H9 (cell line): Measurements from ENCODE around the gene TJAP1. TPM values are rescaled to one million over a fixed set of nuclear protein-coding genes. Genes with fewer than 3 reads are reported as not detected.
A peak's percentile ranks its signal among the peaks of the same experiment; 100 is the strongest.

Experiments
- DNase-seq: peaks from one replicate; pipeline ENCODE4 v3.0.0-alpha.2; 2017
- H2AFZ ChIP-seq: one replicate; pipeline ENCODE4 v1.6.1; 2013; ENCODE audit warnings: mild to moderate bottlenecking, low read length, control low read depth, moderate library complexity
- H2AK5ac ChIP-seq: 2 replicates; pipeline ENCODE4 v1.6.1; 2013; ENCODE audit warnings: low read length, control low read depth, mixed read lengths; ENCODE audit not compliant: insufficient read length
- H2BK120ac ChIP-seq: one replicate; pipeline ENCODE4 v1.6.1; 2013; ENCODE audit warnings: low read depth, mild to moderate bottlenecking, low read length, control low read depth, inconsistent platforms; ENCODE audit not compliant: poor library complexity, severe bottlenecking
- H2BK12ac ChIP-seq: 2 replicates; pipeline ENCODE4 v1.6.1; 2013; ENCODE audit warnings: low read length, control low read depth, mixed read lengths, low read depth; ENCODE audit not compliant: insufficient read length
- H2BK15ac ChIP-seq: 2 replicates; pipeline ENCODE4 v1.6.1; 2013; ENCODE audit warnings: low read depth, low read length, control low read depth
- H2BK20ac ChIP-seq: one replicate; pipeline ENCODE4 v1.6.1; 2013; ENCODE audit warnings: low read depth, mild to moderate bottlenecking, low read length, control low read depth, inconsistent platforms; ENCODE audit not compliant: poor library complexity, severe bottlenecking
- H2BK5ac ChIP-seq: 2 replicates; pipeline ENCODE4 v1.6.1; 2013; ENCODE audit warnings: low read length, control low read depth, mixed read lengths; ENCODE audit not compliant: insufficient read length
- H3K14ac ChIP-seq: 2 replicates; pipeline ENCODE4 v1.6.1; 2013; ENCODE audit warnings: low read length, control low read depth; ENCODE audit not compliant: insufficient read depth
- H3K18ac ChIP-seq: 2 replicates; pipeline ENCODE4 v1.6.1; 2013; ENCODE audit warnings: low read depth, mild to moderate bottlenecking, mixed read lengths, low read length, control low read depth; ENCODE audit not compliant: insufficient read length
- H3K23ac ChIP-seq: 2 replicates; pipeline ENCODE4 v1.6.1; 2013; ENCODE audit warnings: low read length, control low read depth, mixed read lengths, low read depth; ENCODE audit not compliant: insufficient read length
- H3K23me2 ChIP-seq: 2 replicates; pipeline ENCODE4 v1.6.1; 2013; ENCODE audit warnings: low read depth, mild to moderate bottlenecking, mixed read lengths, low read length, control low read depth; ENCODE audit not compliant: insufficient read length, poor library complexity, severe bottlenecking
- H3K27ac ChIP-seq: 2 replicates; pipeline ENCODE4 v1.5.1; 2013; ENCODE audit warnings: low read length, control low read depth, mixed read lengths, low read depth; ENCODE audit not compliant: insufficient read length
- H3K27me3 ChIP-seq: 2 replicates; pipeline ENCODE4 v1.6.1; 2013; ENCODE audit warnings: low read length, control low read depth, inconsistent platforms; ENCODE audit not compliant: insufficient read depth
- H3K4ac ChIP-seq: 2 replicates; pipeline ENCODE4 v1.6.1; 2013; ENCODE audit warnings: low read depth, mild to moderate bottlenecking, control low read depth, inconsistent platforms, low read length, moderate library complexity
- H3K4me1 ChIP-seq: 2 replicates; pipeline ENCODE4 v1.6.1; 2013; ENCODE audit warnings: low read length, control low read depth, inconsistent platforms; ENCODE audit not compliant: insufficient read depth
- H3K4me2 ChIP-seq: 2 replicates; pipeline ENCODE4 v1.6.1; 2013; ENCODE audit warnings: low read length, control low read depth, mixed read lengths; ENCODE audit not compliant: insufficient read length, insufficient read depth
- H3K56ac ChIP-seq: 2 replicates; pipeline ENCODE4 v1.6.1; 2013; ENCODE audit warnings: low read depth, mild to moderate bottlenecking, mixed read lengths, low read length, control low read depth; ENCODE audit not compliant: insufficient read length
- H3K79me1 ChIP-seq: 2 replicates; pipeline ENCODE4 v1.6.1; 2013; ENCODE audit warnings: low read depth, mild to moderate bottlenecking, moderate library complexity, low read length, control low read depth, inconsistent platforms; ENCODE audit not compliant: insufficient read depth, poor library complexity, severe bottlenecking
- H3K79me2 ChIP-seq: 2 replicates; pipeline ENCODE4 v1.6.1; 2013; ENCODE audit warnings: low read length, control low read depth, inconsistent platforms; ENCODE audit not compliant: insufficient read depth
- H3K9ac ChIP-seq: 2 replicates; pipeline ENCODE4 v1.6.1; 2013; ENCODE audit warnings: low read length, control low read depth, mixed read lengths; ENCODE audit not compliant: insufficient read length; ENCODE audit errors: extremely low read depth
- H3K9me3 ChIP-seq: one replicate; pipeline ENCODE4 v1.6.1; 2013; ENCODE audit warnings: low read depth, low read length, inconsistent platforms; ENCODE audit not compliant: control insufficient read depth
- H3T11ph ChIP-seq: one replicate; pipeline ENCODE4 v1.6.1; 2013; ENCODE audit warnings: mild to moderate bottlenecking, low read length, control low read depth, inconsistent platforms
- H4K20me1 ChIP-seq: one replicate; pipeline ENCODE4 v1.6.1; 2013; ENCODE audit not compliant: control insufficient read depth, insufficient read length, insufficient read depth
- H4K5ac ChIP-seq: 2 replicates; pipeline ENCODE4 v1.6.1; 2013; ENCODE audit warnings: low read depth, mild to moderate bottlenecking, mixed read lengths, low read length, control low read depth; ENCODE audit not compliant: insufficient read length
- H4K8ac ChIP-seq: replicated peaks from 2 replicates; pipeline ENCODE4 v1.6.1; 2013; ENCODE audit warnings: low read length, control low read depth, mixed read lengths, low read depth; ENCODE audit not compliant: insufficient read length
- H4K91ac ChIP-seq: 2 replicates; pipeline ENCODE4 v1.6.1; 2013; ENCODE audit warnings: low read depth, mild to moderate bottlenecking, moderate library complexity, mixed read lengths, low read length, control low read depth; ENCODE audit not compliant: insufficient read length
- H3K27ac Mint-ChIP-seq, 3 experiments: 2 replicates in 2 of 3; 3 replicates in 1 of 3; pipeline ENCODE4 v1.8.0; 2020 to 2021; ENCODE audit warnings: mixed read lengths in 3 of 3, mild to moderate bottlenecking in 1 of 3, moderate library complexity in 1 of 3
- H3K27me3 Mint-ChIP-seq: 2 replicates; pipeline ENCODE4 v1.8.0; 2021; ENCODE audit warnings: low read depth, mild to moderate bottlenecking, moderate library complexity, mixed read lengths
- H3K36me3 Mint-ChIP-seq, 3 experiments: 2 replicates in 2 of 3; 3 replicates in 1 of 3; pipeline ENCODE4 v1.8.0; 2020 to 2021; ENCODE audit warnings: low read depth in 3 of 3, mixed read lengths in 3 of 3; ENCODE audit not compliant: insufficient read depth in 1 of 3
- H3K4me1 Mint-ChIP-seq, 2 experiments: 2 replicates each; pipeline ENCODE4 v1.8.0; 2020; ENCODE audit warnings: mixed read lengths in 2 of 2
- H3K4me3 Mint-ChIP-seq, 2 experiments: 2 replicates in 1 of 2; 3 replicates in 1 of 2; pipeline ENCODE4 v1.8.0; 2020 to 2021; ENCODE audit warnings: mild to moderate bottlenecking in 2 of 2, mixed read lengths in 2 of 2, moderate library complexity in 1 of 2
- H3K9me3 Mint-ChIP-seq, 2 experiments: 2 replicates in 1 of 2; 3 replicates in 1 of 2; pipeline ENCODE4 v1.8.0; 2020; ENCODE audit warnings: mild to moderate bottlenecking in 2 of 2, mixed read lengths in 2 of 2, moderate library complexity in 1 of 2
- CTCF ChIP-seq: fragments of 200-600 bp; sonication (generic); conservative IDR thresholded peaks from 3 replicates; pipeline ENCODE4 v1.8.0; 2021; ENCODE audit warnings: antibody characterized with exemption, mild to moderate bottlenecking
- WGBS: extraction: QIAGEN DNeasy Blood & Tissue Kit; methylation state at CpG from one replicate; pipeline ENCODE4 v1.1.7; 2013; ENCODE audit warnings: missing lambda C conversion rate, low lambda C conversion rate, mixed read lengths; ENCODE audit not compliant: insufficient read length; ENCODE audit errors: extremely low coverage; 5-methylcytosine and 5-hydroxymethylcytosine counted together
- total RNA-seq: library from RNA; stranded (reverse); gene quantifications from 2 replicates; pipeline ENCODE4 v1.2.1, GENCODE V29; 2021

Gene TJAP1
- total RNA-seq, 1 experiment from 2014 or later = 45.1 TPM

- Histone ChIP-seq H4K5ac (no peak overlapping the region), H3K79me2 (peaks cover 17% of the 10 kb centered on the region; the same call in 1 of the 2 replicates), H2AFZ (no peak overlapping the region), H2BK20ac (no peak overlapping the region), H2BK15ac (no peak overlapping the region), H3K23me2 (peaks cover 9% of the 10 kb centered on the region), H2BK12ac (no peak overlapping the region), H2AK5ac (no peak overlapping the region), H3K9me3 (no peaks in the 10 kb centered on the region), H3K4me1 (no peaks in the 10 kb centered on the region), H2BK120ac (no peak overlapping the region), H3K14ac (no peak overlapping the region), H3K9ac (peak overlapping the region; percentile 80), H3K4ac (no peak overlapping the region), H3K27ac (no peak overlapping the region), H3K23ac (no peak overlapping the region), H2BK5ac (no peak overlapping the region), H3K18ac (no peak overlapping the region), H3K56ac (no peak overlapping the region), H3K4me2 (peak overlapping the region; percentile 98), H4K20me1 (no peaks in the 10 kb centered on the region), H4K91ac (no peak overlapping the region), H3K79me1 (peaks cover 13% of the 10 kb centered on the region), H3T11ph (no peak overlapping the region), H4K8ac (no peak overlapping the region), H3K27me3 (no peaks in the 10 kb centered on the region)
- Mint-ChIP-seq H3K36me3 (peaks cover 37 to 50% (median 47%) of the 10 kb centered on the region in 3 experiments), H3K27me3 (no peaks in the 10 kb centered on the region), H3K4me1 (peaks cover 24 to 30% of the 10 kb centered on the region in 2 experiments), H3K4me3 (no peak overlapping the region), H3K9me3 (no peaks in the 10 kb centered on the region), H3K27ac (peak overlapping the region in 1 of 3 experiments; percentile 65; a peak in 1 of 7 replicates)
- DNase-seq = no peak
- no CpG with 5 or more reads among the region's 9 CpGs for WGBS
- TF ChIP-seq CTCF = no peak
Measured at GRCh38 chr6:43515808-43516207, 38.4 kb downstream of the TJAP1 start.
